CD14-positive monocyte (primary cell): ENCODE results near the gene GRIP1. TPM values are rescaled to one million over a fixed set of nuclear protein-coding genes. Genes with fewer than 3 reads are reported as not detected.
A peak's percentile ranks its signal among the peaks of the same experiment; 100 is the strongest.

Source experiments
- DNase-seq, 3 donors: peaks; one replicate each; pipeline ENCODE4 v3.0.0-alpha.2; 2011 to 2022
- H2AFZ ChIP-seq: 2 replicates; pipeline ENCODE4 v1.6.0; 2012; ENCODE audit warnings: mild to moderate bottlenecking, low read depth, low read length, inconsistent platforms; ENCODE audit not compliant: insufficient read depth, poor library complexity, severe bottlenecking
- H3K27ac ChIP-seq, 2 donors: 1 replicate in 1 of 2; 2 replicates in 1 of 2; pipeline ENCODE4 v1.5.1; 2012 to 2013; ENCODE audit warnings: low read length in 2 of 2, control low read depth in 1 of 2, inconsistent platforms in 1 of 2, low read depth in 1 of 2, mild to moderate bottlenecking in 1 of 2
- H3K27me3 ChIP-seq, 2 donors: one replicate each; pipeline versions ENCODE4 v1.6.0 to v1.6.1; 2011 to 2013; ENCODE audit warnings: low read length in 2 of 2; ENCODE audit not compliant: control insufficient read depth in 2 of 2, insufficient read depth in 2 of 2
- H3K36me3 ChIP-seq, 2 donors: replicated peaks in 1 of 2; 1 replicate in 1 of 2; 2 replicates in 1 of 2; pipeline versions ENCODE4 v1.5.1 to v1.6.1; 2012 to 2013; ENCODE audit warnings: low read length in 2 of 2, control low read depth in 1 of 2, inconsistent platforms in 1 of 2, mild to moderate bottlenecking in 1 of 2; ENCODE audit not compliant: insufficient read depth in 2 of 2, control insufficient read depth in 1 of 2
- H3K4me1 ChIP-seq, 2 donors: 1 replicate in 1 of 2; 2 replicates in 1 of 2; pipeline versions ENCODE4 v1.5.1 to v1.6.1; 2012 to 2013; ENCODE audit warnings: low read length in 2 of 2, control low read depth in 1 of 2, inconsistent platforms in 1 of 2, mild to moderate bottlenecking in 1 of 2, moderate library complexity in 1 of 2; ENCODE audit not compliant: insufficient read depth in 2 of 2, control insufficient read depth in 1 of 2
- H3K4me2 ChIP-seq: replicated peaks from 2 replicates; pipeline ENCODE3; 2012; ENCODE audit warnings: low read length, moderate library complexity, mild to moderate bottlenecking; ENCODE audit not compliant: poor library complexity, severe bottlenecking; ENCODE audit errors: extremely low read depth
- H3K4me3 ChIP-seq, 3 experiments: fragments of 200-600 bp in 1 of 3; sonication (generic) in 1 of 3; replicated peaks in 1 of 3; 1 replicate in 2 of 3; 2 replicates in 1 of 3; pipeline ENCODE4 v1.5.1; 2011 to 2013; ENCODE audit warnings: low read length in 3 of 3, mild to moderate bottlenecking in 3 of 3, control low read depth in 2 of 3, low read depth in 2 of 3, inconsistent platforms in 1 of 3, moderate library complexity in 1 of 3
- H3K79me2 ChIP-seq: 2 replicates; pipeline ENCODE4 v1.6.0; 2012; ENCODE audit warnings: mild to moderate bottlenecking, control low read depth, inconsistent platforms, low read length, moderate library complexity; ENCODE audit not compliant: insufficient read depth
- H3K9ac ChIP-seq: 2 replicates; pipeline ENCODE4 v1.6.0; 2017; ENCODE audit warnings: low read length, mild to moderate bottlenecking; ENCODE audit not compliant: insufficient read depth, poor library complexity, severe bottlenecking
- H3K9me3 ChIP-seq, 2 donors: replicated peaks in 1 of 2; 1 replicate in 1 of 2; 2 replicates in 1 of 2; pipeline versions ENCODE4 v1.5.1 to v1.6.1; 2012 to 2013; ENCODE audit warnings: low read length in 2 of 2, control low read depth in 1 of 2; ENCODE audit not compliant: control insufficient read depth in 1 of 2, insufficient read depth in 1 of 2
- H4K20me1 ChIP-seq: 2 replicates; pipeline ENCODE4 v1.6.0; 2012; ENCODE audit warnings: mild to moderate bottlenecking, low read length, control low read depth, moderate library complexity; ENCODE audit not compliant: insufficient read depth
- H3K27ac Mint-ChIP-seq, 7 donors: one replicate each; pipeline ENCODE4 v1.8.0; 2020; ENCODE audit warnings: mild to moderate bottlenecking in 7 of 7, mixed read lengths in 7 of 7, moderate library complexity in 6 of 7, inconsistent platforms in 2 of 7
- H3K27me3 Mint-ChIP-seq, 3 donors: one replicate each; pipeline ENCODE4 v1.8.0; 2021 to 2022; ENCODE audit warnings: low read depth in 3 of 3, mild to moderate bottlenecking in 3 of 3, mixed read lengths in 3 of 3, moderate library complexity in 3 of 3, inconsistent platforms in 1 of 3
- H3K36me3 Mint-ChIP-seq, 2 donors: one replicate each; pipeline ENCODE4 v1.8.0; 2020; ENCODE audit warnings: mixed read lengths in 2 of 2, inconsistent platforms in 1 of 2, mild to moderate bottlenecking in 1 of 2
- H3K4me1 Mint-ChIP-seq: one replicate; pipeline ENCODE4 v1.8.0; 2020; ENCODE audit warnings: mild to moderate bottlenecking, mixed read lengths
- H3K4me3 Mint-ChIP-seq, 2 donors: one replicate each; pipeline ENCODE4 v1.8.0; 2020; ENCODE audit warnings: mild to moderate bottlenecking in 2 of 2, mixed read lengths in 2 of 2, moderate library complexity in 1 of 2
- H3K9me3 Mint-ChIP-seq, 7 donors: one replicate each; pipeline ENCODE4 v1.8.0; 2020 to 2022; ENCODE audit warnings: mixed read lengths in 7 of 7, mild to moderate bottlenecking in 6 of 7, moderate library complexity in 6 of 7, inconsistent platforms in 2 of 7
- WGBS: methylation state at CpG from one replicate; pipeline ENCODE4 v1.1.5; 2013; ENCODE audit warnings: missing lambda C conversion rate; ENCODE audit not compliant: insufficient coverage; 5-methylcytosine and 5-hydroxymethylcytosine counted together
- intact Hi-C, 2 donors: fragments of 100-400 bp; cut with micrococcal nuclease; formaldehyde crosslinking; loops; one replicate each; pipeline versions ENCODE4 v1.15.0 to v1.15.1; 2023
- polyA plus RNA-seq, 3 donors: library from polyadenylated mRNA; depleted of rRNA in 1 of 3; unstranded in 2 of 3; stranded (reverse) in 1 of 3; fragments of 300-500 nt in 2 of 3; fragments of >200 nt in 1 of 3; fragmentation: Illumina TruSeq in 2 of 3; gene quantifications; 1 replicate in 2 of 3; 2 replicates in 1 of 3; pipeline ENCODE4 v1.2.3, GENCODE V29; 2012 to 2021
- TF ChIP-seq, protein P1 (sequence below): fragments of 200-600 bp; IDR thresholded peaks from one replicate; pipeline ENCODE4 v1.8.0; 2022; ENCODE audit warnings: antibody characterized with exemption, mild to moderate bottlenecking

GRIP1 gene
- polyA plus RNA-seq, 3 donors = 0.21 TPM; not detected in 2

- peaks cover 10% of the 10 kb centered on the region for H3K4me1 Mint-ChIP-seq
- H3K4me1 ChIP-seq = no peaks in the 10 kb centered on the region
- peaks cover 35 to 38% of the 10 kb centered on the region in 2 donors for H3K36me3 Mint-ChIP-seq
- peaks cover 7 to 36% of the 10 kb centered on the region in 2 donors for H3K36me3 ChIP-seq
- peak overlapping the region in 2 of 7 donors; percentile 9 to 28 for H3K27ac Mint-ChIP-seq
- TF ChIP-seq, protein P1, sequence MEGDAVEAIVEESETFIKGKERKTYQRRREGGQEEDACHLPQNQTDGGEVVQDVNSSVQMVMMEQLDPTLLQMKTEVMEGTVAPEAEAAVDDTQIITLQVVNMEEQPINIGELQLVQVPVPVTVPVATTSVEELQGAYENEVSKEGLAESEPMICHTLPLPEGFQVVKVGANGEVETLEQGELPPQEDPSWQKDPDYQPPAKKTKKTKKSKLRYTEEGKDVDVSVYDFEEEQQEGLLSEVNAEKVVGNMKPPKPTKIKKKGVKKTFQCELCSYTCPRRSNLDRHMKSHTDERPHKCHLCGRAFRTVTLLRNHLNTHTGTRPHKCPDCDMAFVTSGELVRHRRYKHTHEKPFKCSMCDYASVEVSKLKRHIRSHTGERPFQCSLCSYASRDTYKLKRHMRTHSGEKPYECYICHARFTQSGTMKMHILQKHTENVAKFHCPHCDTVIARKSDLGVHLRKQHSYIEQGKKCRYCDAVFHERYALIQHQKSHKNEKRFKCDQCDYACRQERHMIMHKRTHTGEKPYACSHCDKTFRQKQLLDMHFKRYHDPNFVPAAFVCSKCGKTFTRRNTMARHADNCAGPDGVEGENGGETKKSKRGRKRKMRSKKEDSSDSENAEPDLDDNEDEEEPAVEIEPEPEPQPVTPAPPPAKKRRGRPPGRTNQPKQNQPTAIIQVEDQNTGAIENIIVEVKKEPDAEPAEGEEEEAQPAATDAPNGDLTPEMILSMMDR = peak; percentile 52
- no peak overlapping the region for H3K4me2 ChIP-seq
- H2AFZ ChIP-seq = no peak overlapping the region
- H3K79me2 ChIP-seq = no peaks in the 10 kb centered on the region
- intact Hi-C loops = loop anchor here in 1 of 2 donors (10.0 kb wide), 1 partner anchor 343 kb away; no protein-coding TSS in a partner anchor
- no peaks in the 10 kb centered on the region for H3K9me3 ChIP-seq
- no peaks in the 10 kb centered on the region for H3K9me3 Mint-ChIP-seq
- 78% methylated on average over 6 of the region's 9 CpGs for WGBS
- H3K27me3 Mint-ChIP-seq = no peaks in the 10 kb centered on the region
- no peaks in the 10 kb centered on the region for H3K27me3 ChIP-seq
- H3K27ac ChIP-seq = no peak overlapping the region
- no peak overlapping the region for H3K4me3 ChIP-seq
- H3K4me3 Mint-ChIP-seq = no peak overlapping the region
- H3K9ac ChIP-seq = no peak overlapping the region
- H4K20me1 ChIP-seq = no peaks in the 10 kb centered on the region
- peak; percentile 34 to 54 (median 50) for DNase-seq
These were observed 326.7 kb downstream of the GRIP1 start for GRCh38 chr12:66352197-66352596.

GRCh38 chr12:66351301-66351700 is 327.6 kb downstream of the GRIP1 start:
- WGBS = 100% methylated on average over 1 of the region's 2 CpGs
- Histone ChIP-seq H3K79me2 (no peaks in the 10 kb centered on the region), H3K9me3 (no peaks in the 10 kb centered on the region), H3K36me3 (peaks cover 14 to 45% of the 10 kb centered on the region in 2 donors), H3K9ac (no peak overlapping the region), H3K4me1 (no peaks in the 10 kb centered on the region), H3K27me3 (no peaks in the 10 kb centered on the region), H4K20me1 (no peaks in the 10 kb centered on the region), H3K27ac (no peak overlapping the region), H3K4me3 (no peak overlapping the region), H3K4me2 (no peak overlapping the region), H2AFZ (no peak overlapping the region)
- no peaks in the 10 kb centered on the region for H3K27me3 Mint-ChIP-seq
- H3K9me3 Mint-ChIP-seq = no peaks in the 10 kb centered on the region
- H3K4me3 Mint-ChIP-seq = no peak overlapping the region
- peaks cover 10% of the 10 kb centered on the region for H3K4me1 Mint-ChIP-seq
- peak overlapping the region in 2 of 7 donors; percentile 23 to 58 for H3K27ac Mint-ChIP-seq
- no peak for DNase-seq
- TF ChIP-seq, protein P1 = no peak
- intact Hi-C loops = loop anchor here in 1 of 2 donors (10.0 kb wide), 1 partner anchor 344 kb away; no protein-coding TSS in a partner anchor
- H3K36me3 Mint-ChIP-seq = peaks cover 41 to 43% of the 10 kb centered on the region in 2 donors
